CD14-positive monocyte (primary cell): ENCODE data around the gene RAB3GAP1. TPM values are rescaled to one million over a fixed set of nuclear protein-coding genes. Genes with fewer than 3 reads are reported as not detected.

Source experiments
- DNase-seq, 3 donors: peaks; one replicate each; pipeline ENCODE4 v3.0.0-alpha.2; 2011 to 2022
- H2AFZ ChIP-seq: 2 replicates; pipeline ENCODE4 v1.6.0; 2012; ENCODE audit warnings: mild to moderate bottlenecking, low read depth, low read length, inconsistent platforms; ENCODE audit not compliant: insufficient read depth, poor library complexity, severe bottlenecking
- H3K27ac ChIP-seq, 2 donors: 1 replicate in 1 of 2; 2 replicates in 1 of 2; pipeline ENCODE4 v1.5.1; 2012 to 2013; ENCODE audit warnings: low read length in 2 of 2, control low read depth in 1 of 2, inconsistent platforms in 1 of 2, low read depth in 1 of 2, mild to moderate bottlenecking in 1 of 2
- H3K27me3 ChIP-seq, 2 donors: one replicate each; pipeline versions ENCODE4 v1.6.0 to v1.6.1; 2011 to 2013; ENCODE audit warnings: low read length in 2 of 2; ENCODE audit not compliant: control insufficient read depth in 2 of 2, insufficient read depth in 2 of 2
- H3K36me3 ChIP-seq, 2 donors: replicated peaks in 1 of 2; 1 replicate in 1 of 2; 2 replicates in 1 of 2; pipeline versions ENCODE4 v1.5.1 to v1.6.1; 2012 to 2013; ENCODE audit warnings: low read length in 2 of 2, control low read depth in 1 of 2, inconsistent platforms in 1 of 2, mild to moderate bottlenecking in 1 of 2; ENCODE audit not compliant: insufficient read depth in 2 of 2, control insufficient read depth in 1 of 2
- H3K4me1 ChIP-seq, 2 donors: 1 replicate in 1 of 2; 2 replicates in 1 of 2; pipeline versions ENCODE4 v1.5.1 to v1.6.1; 2012 to 2013; ENCODE audit warnings: low read length in 2 of 2, control low read depth in 1 of 2, inconsistent platforms in 1 of 2, mild to moderate bottlenecking in 1 of 2, moderate library complexity in 1 of 2; ENCODE audit not compliant: insufficient read depth in 2 of 2, control insufficient read depth in 1 of 2
- H3K4me2 ChIP-seq: replicated peaks from 2 replicates; pipeline ENCODE3; 2012; ENCODE audit warnings: low read length, moderate library complexity, mild to moderate bottlenecking; ENCODE audit not compliant: poor library complexity, severe bottlenecking; ENCODE audit errors: extremely low read depth
- H3K4me3 ChIP-seq, 3 experiments: fragments of 200-600 bp in 1 of 3; sonication (generic) in 1 of 3; replicated peaks in 1 of 3; 1 replicate in 2 of 3; 2 replicates in 1 of 3; pipeline ENCODE4 v1.5.1; 2011 to 2013; ENCODE audit warnings: low read length in 3 of 3, mild to moderate bottlenecking in 3 of 3, control low read depth in 2 of 3, low read depth in 2 of 3, inconsistent platforms in 1 of 3, moderate library complexity in 1 of 3
- H3K79me2 ChIP-seq: 2 replicates; pipeline ENCODE4 v1.6.0; 2012; ENCODE audit warnings: mild to moderate bottlenecking, control low read depth, inconsistent platforms, low read length, moderate library complexity; ENCODE audit not compliant: insufficient read depth
- H3K9ac ChIP-seq: 2 replicates; pipeline ENCODE4 v1.6.0; 2017; ENCODE audit warnings: low read length, mild to moderate bottlenecking; ENCODE audit not compliant: insufficient read depth, poor library complexity, severe bottlenecking
- H3K9me3 ChIP-seq, 2 donors: replicated peaks in 1 of 2; 1 replicate in 1 of 2; 2 replicates in 1 of 2; pipeline versions ENCODE4 v1.5.1 to v1.6.1; 2012 to 2013; ENCODE audit warnings: low read length in 2 of 2, control low read depth in 1 of 2; ENCODE audit not compliant: control insufficient read depth in 1 of 2, insufficient read depth in 1 of 2
- H4K20me1 ChIP-seq: 2 replicates; pipeline ENCODE4 v1.6.0; 2012; ENCODE audit warnings: mild to moderate bottlenecking, low read length, control low read depth, moderate library complexity; ENCODE audit not compliant: insufficient read depth
- H3K27ac Mint-ChIP-seq, 7 donors: one replicate each; pipeline ENCODE4 v1.8.0; 2020; ENCODE audit warnings: mild to moderate bottlenecking in 7 of 7, mixed read lengths in 7 of 7, moderate library complexity in 6 of 7, inconsistent platforms in 2 of 7
- H3K27me3 Mint-ChIP-seq, 3 donors: one replicate each; pipeline ENCODE4 v1.8.0; 2021 to 2022; ENCODE audit warnings: low read depth in 3 of 3, mild to moderate bottlenecking in 3 of 3, mixed read lengths in 3 of 3, moderate library complexity in 3 of 3, inconsistent platforms in 1 of 3
- H3K36me3 Mint-ChIP-seq, 2 donors: one replicate each; pipeline ENCODE4 v1.8.0; 2020; ENCODE audit warnings: mixed read lengths in 2 of 2, inconsistent platforms in 1 of 2, mild to moderate bottlenecking in 1 of 2
- H3K4me1 Mint-ChIP-seq: one replicate; pipeline ENCODE4 v1.8.0; 2020; ENCODE audit warnings: mild to moderate bottlenecking, mixed read lengths
- H3K4me3 Mint-ChIP-seq, 2 donors: one replicate each; pipeline ENCODE4 v1.8.0; 2020; ENCODE audit warnings: mild to moderate bottlenecking in 2 of 2, mixed read lengths in 2 of 2, moderate library complexity in 1 of 2
- H3K9me3 Mint-ChIP-seq, 7 donors: one replicate each; pipeline ENCODE4 v1.8.0; 2020 to 2022; ENCODE audit warnings: mixed read lengths in 7 of 7, mild to moderate bottlenecking in 6 of 7, moderate library complexity in 6 of 7, inconsistent platforms in 2 of 7
- CTCF ChIP-seq: fragments of 200-600 bp; IDR thresholded peaks from one replicate; pipeline ENCODE4 v1.8.0; 2022; ENCODE audit warnings: antibody characterized with exemption, mild to moderate bottlenecking
- WGBS: methylation state at CpG from one replicate; pipeline ENCODE4 v1.1.5; 2013; ENCODE audit warnings: missing lambda C conversion rate; ENCODE audit not compliant: insufficient coverage; 5-methylcytosine and 5-hydroxymethylcytosine counted together
- intact Hi-C, 2 donors: fragments of 100-400 bp; cut with micrococcal nuclease; formaldehyde crosslinking; loops; one replicate each; pipeline versions ENCODE4 v1.15.0 to v1.15.1; 2023
- polyA plus RNA-seq, 3 donors: library from polyadenylated mRNA; depleted of rRNA in 1 of 3; unstranded in 2 of 3; stranded (reverse) in 1 of 3; fragments of 300-500 nt in 2 of 3; fragments of >200 nt in 1 of 3; fragmentation: Illumina TruSeq in 2 of 3; gene quantifications; 1 replicate in 2 of 3; 2 replicates in 1 of 3; pipeline ENCODE4 v1.2.3, GENCODE V29; 2012 to 2021

RAB3GAP1 gene
- polyA plus RNA-seq, 3 donors, result 8.0 to 17.4 (median 11.3) TPM

GRCh38 chr2:135150725-135151124, 98.6 kb downstream of the RAB3GAP1 start:
- no peak for TF ChIP-seq CTCF
- Histone ChIP-seq H3K4me2 (no peak overlapping the region), H3K79me2 (no peaks in the 10 kb centered on the region), H3K27me3 (no peaks in the 10 kb centered on the region), H3K4me3 (no peak overlapping the region), H3K4me1 (no peaks in the 10 kb centered on the region), H3K36me3 (peaks cover 53 to 72% of the 10 kb centered on the region in 2 donors), H3K27ac (peak overlapping the region in 1 of 2 donors; percentile 22), H4K20me1 (no peaks in the 10 kb centered on the region), H3K9me3 (no peaks in the 10 kb centered on the region), H3K9ac (no peak overlapping the region), H2AFZ (no peak overlapping the region)
- no peaks in the 10 kb centered on the region for H3K4me1 Mint-ChIP-seq
- no peak overlapping the region for H3K27ac Mint-ChIP-seq
- no CpG with 5 or more reads among the region's 1 CpG for WGBS
- intact Hi-C loops, result no loop called here
- H3K9me3 Mint-ChIP-seq, result no peaks in the 10 kb centered on the region
- peaks cover 66 to 76% of the 10 kb centered on the region in 2 donors for H3K36me3 Mint-ChIP-seq
- no peak overlapping the region for H3K4me3 Mint-ChIP-seq
- DNase-seq, result no peak
- peaks cover 0 to 2% (median 0%) of the 10 kb centered on the region in 3 donors for H3K27me3 Mint-ChIP-seq

GRCh38 chr2:135151615-135152014, 99.5 kb downstream of the RAB3GAP1 start:
- TF ChIP-seq CTCF, result no peak

More at GRCh38 chr2:135151615-135152014, 99.5 kb downstream of the RAB3GAP1 start:
- no peak overlapping the region for H3K27ac ChIP-seq
- peaks cover 62 to 72% of the 10 kb centered on the region in 2 donors for H3K36me3 ChIP-seq
- Mint-ChIP-seq H3K9me3 (no peaks in the 10 kb centered on the region), H3K36me3 (peaks cover 67 to 77% of the 10 kb centered on the region in 2 donors), H3K4me3 (no peak overlapping the region), H3K27me3 (peaks cover 0 to 2% (median 0%) of the 10 kb centered on the region in 3 donors), H3K27ac (no peak overlapping the region), H3K4me1 (no peaks in the 10 kb centered on the region)
- H3K4me3 ChIP-seq, result no peak overlapping the region
- intact Hi-C loops, result no loop called here
- H3K4me2 ChIP-seq, result no peak overlapping the region
- no peaks in the 10 kb centered on the region for H4K20me1 ChIP-seq
- H3K9me3 ChIP-seq, result no peaks in the 10 kb centered on the region
- H2AFZ ChIP-seq, result no peak overlapping the region
- H3K9ac ChIP-seq, result no peak overlapping the region
- H3K79me2 ChIP-seq, result no peaks in the 10 kb centered on the region
- no peaks in the 10 kb centered on the region for H3K27me3 ChIP-seq
- no peak for DNase-seq
- WGBS, result 100% methylated on average over 2 of the region's 3 CpGs
- no peaks in the 10 kb centered on the region for H3K4me1 ChIP-seq
